OCI-LY7 (cell line): ENCODE measurements around the gene RXRA. TPM values are rescaled to one million over a fixed set of nuclear protein-coding genes. Genes with fewer than 3 reads are reported as not detected.

Experiments
- BruUV-seq: library from RNA; stranded (reverse); fragments of 400-500 nt; replicated peaks from 2 replicates; lab custom pipeline; 2021; lab: Mats Ljungman, UMichigan
- CTCF ChIA-PET: fragments of 300-600 bp; sonication (Branson Sonifier 250); formaldehyde crosslinking; loops from one replicate; lab custom pipeline; 2022; ENCODE audit warnings: antibody characterized with exemption; ENCODE audit not compliant: unreplicated experiment; lab: Charles Lee
- POLR2A ChIA-PET: fragments of 300-600 bp; sonication (Branson Sonifier 250); formaldehyde crosslinking; loops from one replicate; lab custom pipeline; 2022; ENCODE audit warnings: antibody characterized with exemption; lab: Charles Lee
- DNase-seq: peaks from one replicate; pipeline ENCODE4 v3.0.0-alpha.2; 2015; ENCODE audit warnings: low spot score
- H2AFZ ChIP-seq: fragments of 200-600 bp; sonication (generic), shearing (Covaris generic); 2 replicates; pipeline ENCODE4 v1.6.1; 2014; ENCODE audit warnings: mild to moderate bottlenecking, antibody characterized with exemption, low read length, moderate library complexity
- H3K27ac ChIP-seq: fragments of 200-600 bp; sonication (generic); 2 replicates; pipeline ENCODE4 v1.5.1; 2014; ENCODE audit warnings: mixed run types, low read depth, mild to moderate bottlenecking, moderate library complexity, low read length, inconsistent platforms; ENCODE audit not compliant: poor library complexity, severe bottlenecking
- H3K36me3 ChIP-seq: fragments of 200-600 bp; sonication (generic); 2 replicates; pipeline ENCODE4 v1.6.1; 2014; ENCODE audit warnings: mild to moderate bottlenecking, antibody characterized with exemption, low read length, moderate library complexity, mixed read lengths; ENCODE audit not compliant: insufficient read depth
- H3K4me1 ChIP-seq: fragments of 200-600 bp; sonication (generic); 2 replicates; pipeline ENCODE4 v1.5.1; 2014; ENCODE audit warnings: mild to moderate bottlenecking, low read length; ENCODE audit not compliant: insufficient read depth, poor library complexity, severe bottlenecking
- H3K4me2 ChIP-seq: fragments of 200-600 bp; sonication (generic); 2 replicates; pipeline ENCODE4 v1.6.1; 2014; ENCODE audit warnings: mild to moderate bottlenecking, low read length
- H3K4me3 ChIP-seq: fragments of 200-600 bp; sonication (generic); 2 replicates; pipeline ENCODE4 v1.5.1; 2014; ENCODE audit warnings: mild to moderate bottlenecking, low read depth, low read length; ENCODE audit not compliant: poor library complexity, severe bottlenecking
- H3K79me2 ChIP-seq: fragments of 200-600 bp; sonication (generic); 2 replicates; pipeline ENCODE4 v1.6.1; 2016; ENCODE audit warnings: low read depth, mild to moderate bottlenecking, low read length, moderate library complexity, mixed read lengths; ENCODE audit not compliant: insufficient read depth
- H3K9me2 ChIP-seq: fragments of 200-600 bp; sonication (generic); 2 replicates; pipeline ENCODE4 v1.6.1; 2016; ENCODE audit warnings: mild to moderate bottlenecking, low read length, mixed read lengths; ENCODE audit not compliant: insufficient read depth
- H3K9me3 ChIP-seq: fragments of 200-600 bp; sonication (generic); 2 replicates; pipeline ENCODE4 v1.6.1; 2014; ENCODE audit warnings: mild to moderate bottlenecking, mixed run types, low read length, mixed read lengths
- H4K20me1 ChIP-seq: fragments of 200-600 bp; sonication (generic); 2 replicates; pipeline ENCODE4 v1.6.1; 2014; ENCODE audit warnings: mild to moderate bottlenecking, antibody characterized with exemption, low read length, moderate library complexity, mixed read lengths; ENCODE audit not compliant: insufficient read depth
- EZH2phosphoT487 ChIP-seq: fragments of 200-600 bp; sonication (generic); IDR thresholded peaks from 2 replicates; pipeline ENCODE4 v1.6.1; 2018; ENCODE audit warnings: low read depth, borderline replicate concordance, mild to moderate bottlenecking, mixed run types, antibody characterized with exemption, low read length, moderate library complexity, mixed read lengths
- intact Hi-C: fragments of 100-400 bp; cut with micrococcal nuclease; formaldehyde crosslinking; loops from one replicate; pipeline ENCODE4 v1.10.0; 2022; ENCODE audit not compliant: unreplicated experiment
- total RNA-seq, 2 experiments: library from RNA; depleted of rRNA in 1 of 2; stranded (reverse); fragments of >200 nt in 1 of 2; shearing (Covaris generic) in 1 of 2; gene quantifications; 2 replicates each; pipeline ENCODE4 v1.2.3, GENCODE V29; 2014 to 2022
- TF ChIP-seq, protein P1 (sequence below): fragments of 200-600 bp; sonication (generic); conservative IDR thresholded peaks from 2 replicates; pipeline ENCODE4 v1.5.1; 2014; ENCODE audit warnings: mild to moderate bottlenecking, antibody characterized with exemption, low read length, moderate library complexity, mixed read lengths

RXRA gene
- total RNA-seq, 2 experiments from 2014 or later: 0.25 to 0.40 TPM

DNA sequence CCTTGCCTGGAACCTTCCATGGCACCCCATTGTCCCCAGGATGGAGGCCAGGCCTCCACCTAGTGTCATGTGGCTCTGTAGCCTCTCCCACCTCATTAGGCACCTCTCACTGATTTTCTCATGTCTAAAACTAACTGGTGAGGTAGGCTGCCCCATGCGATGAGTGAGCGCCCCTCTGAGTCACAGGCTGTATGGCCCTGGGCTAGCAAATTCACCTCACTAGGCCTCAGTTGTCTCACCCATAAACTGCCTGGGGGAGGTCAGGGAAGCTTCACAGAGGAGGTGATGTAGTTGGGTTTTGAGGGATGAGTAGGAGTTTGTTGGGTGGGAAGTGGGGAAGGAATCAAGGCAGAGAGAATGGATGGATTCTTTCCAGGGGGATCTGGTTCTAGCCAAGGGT, 8.8 kb downstream of the RXRA start:
- Histone ChIP-seq H3K4me3 (no peak overlapping the region), H2AFZ (no peak overlapping the region), H3K9me2 (no peaks in the 10 kb centered on the region), H3K4me1 (no peaks in the 10 kb centered on the region), H3K9me3 (no peaks in the 10 kb centered on the region), H3K79me2 (no peaks in the 10 kb centered on the region), H3K27ac (no peak overlapping the region), H3K4me2 (no peak overlapping the region), H4K20me1 (no peaks in the 10 kb centered on the region), H3K36me3 (no peaks in the 10 kb centered on the region)
- intact Hi-C loops: no loop called here
- BruUV-seq: no TSS peak
- DNase-seq: peak; percentile 10
- TF ChIP-seq, protein P1, sequence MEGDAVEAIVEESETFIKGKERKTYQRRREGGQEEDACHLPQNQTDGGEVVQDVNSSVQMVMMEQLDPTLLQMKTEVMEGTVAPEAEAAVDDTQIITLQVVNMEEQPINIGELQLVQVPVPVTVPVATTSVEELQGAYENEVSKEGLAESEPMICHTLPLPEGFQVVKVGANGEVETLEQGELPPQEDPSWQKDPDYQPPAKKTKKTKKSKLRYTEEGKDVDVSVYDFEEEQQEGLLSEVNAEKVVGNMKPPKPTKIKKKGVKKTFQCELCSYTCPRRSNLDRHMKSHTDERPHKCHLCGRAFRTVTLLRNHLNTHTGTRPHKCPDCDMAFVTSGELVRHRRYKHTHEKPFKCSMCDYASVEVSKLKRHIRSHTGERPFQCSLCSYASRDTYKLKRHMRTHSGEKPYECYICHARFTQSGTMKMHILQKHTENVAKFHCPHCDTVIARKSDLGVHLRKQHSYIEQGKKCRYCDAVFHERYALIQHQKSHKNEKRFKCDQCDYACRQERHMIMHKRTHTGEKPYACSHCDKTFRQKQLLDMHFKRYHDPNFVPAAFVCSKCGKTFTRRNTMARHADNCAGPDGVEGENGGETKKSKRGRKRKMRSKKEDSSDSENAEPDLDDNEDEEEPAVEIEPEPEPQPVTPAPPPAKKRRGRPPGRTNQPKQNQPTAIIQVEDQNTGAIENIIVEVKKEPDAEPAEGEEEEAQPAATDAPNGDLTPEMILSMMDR: no peak
- TF ChIP-seq EZH2phosphoT487: no peak
- CTCF ChIA-PET: no interaction called here
- POLR2A ChIA-PET: no interaction called here

DNA sequence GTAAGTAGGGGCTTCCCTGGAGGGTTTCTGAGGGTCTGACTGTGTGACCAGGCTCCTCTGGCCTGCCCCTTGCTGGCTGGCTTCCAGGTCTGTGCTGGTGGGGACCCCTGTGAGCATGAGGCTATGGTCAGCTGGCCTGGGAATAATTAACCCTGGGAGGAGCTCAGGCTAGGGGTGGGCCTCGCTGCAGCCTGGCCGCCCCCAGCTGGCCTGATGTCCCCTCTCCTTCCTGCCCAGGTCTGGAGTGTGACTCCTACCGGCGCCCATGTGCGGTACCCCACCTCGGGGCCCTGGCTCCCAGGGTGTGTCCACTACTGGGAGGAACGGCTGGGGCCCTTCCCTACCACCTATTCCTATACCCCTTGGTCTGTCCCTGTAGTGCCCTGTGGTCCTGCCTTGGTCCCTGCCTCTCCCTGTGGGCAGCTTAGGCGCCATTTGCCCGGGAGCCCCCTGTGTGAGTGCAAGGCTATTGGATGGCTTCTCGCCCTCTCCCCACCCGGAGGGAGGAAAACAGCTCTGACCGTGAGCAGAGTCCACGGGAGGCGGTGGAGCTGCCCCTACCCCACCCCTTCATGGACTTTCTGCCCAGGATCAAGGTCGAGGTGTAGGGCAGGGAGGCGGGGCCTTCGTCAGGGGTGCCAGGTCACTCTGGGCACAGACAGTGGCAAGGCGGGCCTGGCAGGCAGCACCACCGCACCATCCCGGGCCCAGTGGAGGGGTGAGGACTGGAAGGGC, 9.4 kb downstream of the RXRA start:
- Histone ChIP-seq H3K4me1 (no peaks in the 10 kb centered on the region), H2AFZ (no peak overlapping the region), H3K4me2 (no peak overlapping the region), H3K9me2 (no peaks in the 10 kb centered on the region), H3K9me3 (no peaks in the 10 kb centered on the region), H3K79me2 (no peaks in the 10 kb centered on the region), H3K27ac (no peak overlapping the region), H3K36me3 (no peaks in the 10 kb centered on the region), H4K20me1 (no peaks in the 10 kb centered on the region), H3K4me3 (no peak overlapping the region)
- TF ChIP-seq EZH2phosphoT487: no peak
- TF ChIP-seq, protein P1: no peak
- ChIA-PET CTCF (no interaction called here), POLR2A (no interaction called here)
- intact Hi-C loops: no loop called here
- DNase-seq: no peak
- no TSS peak for BruUV-seq

DNA sequence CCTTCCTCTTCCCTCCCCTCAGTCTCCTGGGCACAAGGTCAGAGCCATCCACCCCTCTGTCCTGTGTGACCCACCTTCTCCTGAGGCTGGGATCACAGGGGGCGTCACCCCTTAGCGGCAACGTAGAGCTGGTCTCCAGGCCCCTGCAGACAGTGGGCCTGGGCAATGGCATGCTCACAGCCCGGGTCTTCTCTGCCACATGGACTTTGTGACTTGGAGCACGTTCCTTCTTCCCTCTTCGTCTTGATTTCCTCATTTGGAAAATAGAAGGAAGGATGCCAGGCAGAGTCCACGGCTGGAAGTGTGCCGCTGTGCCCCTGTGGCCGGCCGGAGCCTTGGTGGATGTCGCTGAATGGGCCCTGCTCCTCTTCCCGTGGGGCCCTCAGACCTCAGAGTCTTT, 10.0 kb downstream of the RXRA start:
- POLR2A ChIA-PET: no interaction called here
- Histone ChIP-seq H3K4me2 (no peak overlapping the region), H3K9me2 (no peaks in the 10 kb centered on the region), H3K4me1 (no peaks in the 10 kb centered on the region), H3K4me3 (no peak overlapping the region), H3K27ac (no peak overlapping the region), H4K20me1 (no peaks in the 10 kb centered on the region), H3K79me2 (no peaks in the 10 kb centered on the region), H3K9me3 (no peaks in the 10 kb centered on the region), H2AFZ (no peak overlapping the region), H3K36me3 (no peaks in the 10 kb centered on the region)
- no peak for DNase-seq
- CTCF ChIA-PET: no interaction called here
- TF ChIP-seq EZH2phosphoT487: no peak
- TF ChIP-seq, protein P1: no peak
- no TSS peak for BruUV-seq
- intact Hi-C loops: no loop called here
